Nephron (organoid): ENCODE data around the gene JOSD1.

Experiments
- H3K27ac Mint-ChIP-seq, 3 experiments: 2 replicates each; pipeline ENCODE4 v1.8.0; 2020; ENCODE audit warnings: mixed read lengths in 3 of 3, mild to moderate bottlenecking in 2 of 3, moderate library complexity in 1 of 3
- H3K27me3 Mint-ChIP-seq: 2 replicates; pipeline ENCODE4 v1.8.0; 2021; ENCODE audit warnings: low read depth, mild to moderate bottlenecking, moderate library complexity, mixed read lengths
- H3K36me3 Mint-ChIP-seq: 2 replicates; pipeline ENCODE4 v1.8.0; 2020; ENCODE audit warnings: low read depth, mixed read lengths
- H3K4me1 Mint-ChIP-seq: 2 replicates; pipeline ENCODE4 v1.8.0; 2020; ENCODE audit warnings: mixed read lengths
- H3K4me3 Mint-ChIP-seq, 3 experiments: 2 replicates each; pipeline ENCODE4 v1.8.0; 2020; ENCODE audit warnings: mild to moderate bottlenecking in 3 of 3, mixed read lengths in 3 of 3, moderate library complexity in 2 of 3
- H3K9me3 Mint-ChIP-seq: 2 replicates; pipeline ENCODE4 v1.8.0; 2020; ENCODE audit warnings: mixed read lengths
- CTCF ChIP-seq, 3 experiments: fragments of 200-600 bp; sonication (generic); IDR thresholded peaks; one replicate each; pipeline ENCODE4 v1.5.0; 2021; ENCODE audit warnings: antibody characterized with exemption in 3 of 3; ENCODE audit not compliant: unreplicated experiment in 3 of 3

JOSD1 gene

GRCh38 chr22:38657045-38657909 is 43.5 kb downstream of the JOSD1 start:
- TF ChIP-seq CTCF (IDR thresholded peaks at IDR 0.05; ENCODE audit: unreplicated experiment in 3 of 3): no peak
- H3K4me3 Mint-ChIP-seq: peak overlapping the region; percentile 96 to 99 (median 98)
- peaks cover 9% of the 10 kb centered on the region for H3K36me3 Mint-ChIP-seq
- no peaks in the 10 kb centered on the region for H3K27me3 Mint-ChIP-seq
- H3K9me3 Mint-ChIP-seq: no peaks in the 10 kb centered on the region
- peak overlapping the region; percentile 100 for H3K27ac Mint-ChIP-seq
- H3K4me1 Mint-ChIP-seq: peaks cover 13% of the 10 kb centered on the region

GRCh38 chr22:38656256-38657044 is 44.3 kb downstream of the JOSD1 start, which contains the start of the genes CBY1 and FAM227A:
TSS of gene CBY1 (plus strand) at chr22:38656638. CDS start at chr22:38668055, 11,417 bp downstream.
TSS of gene FAM227A (minus strand) at chr22:38656392. CDS start at chr22:38650168, 6,224 bp downstream.
- Mint-ChIP-seq H3K27ac (peak within 1 kb of the TSS; percentile 100), H3K4me1 (peaks cover 13% of the 10 kb centered on the region), H3K36me3 (peaks cover 5% of the 10 kb centered on the region), H3K4me3 (peak within 1 kb of the TSS; percentile 96 to 99 (median 98)), H3K9me3 (no peaks in the 10 kb centered on the region), H3K27me3 (no peaks in the 10 kb centered on the region)
- TF ChIP-seq CTCF (IDR thresholded peaks at IDR 0.05; ENCODE audit: unreplicated experiment in 3 of 3): no peak

- Mint-ChIP-seq H3K36me3 (peaks cover 10% of the 10 kb centered on the region), H3K27ac (peak overlapping the region; percentile 100), H3K4me3 (peak overlapping the region; percentile 96 to 99 (median 98)), H3K4me1 (peaks cover 13% of the 10 kb centered on the region), H3K27me3 (no peaks in the 10 kb centered on the region), H3K9me3 (no peaks in the 10 kb centered on the region)
- no peak for TF ChIP-seq CTCF (IDR thresholded peaks at IDR 0.05; ENCODE audit: unreplicated experiment in 3 of 3)
These were observed 45.1 kb downstream of the JOSD1 start for GRCh38 chr22:38655519-38656255.

- no peaks in the 10 kb centered on the region for H3K27me3 Mint-ChIP-seq
- peaks cover 21% of the 10 kb centered on the region for H3K36me3 Mint-ChIP-seq
- TF ChIP-seq CTCF (IDR thresholded peaks at IDR 0.05; ENCODE audit: unreplicated experiment in 3 of 3): no peak
- peaks cover 13% of the 10 kb centered on the region for H3K4me1 Mint-ChIP-seq
- peak overlapping the region; percentile 72 to 80 (median 77) for H3K4me3 Mint-ChIP-seq
- H3K27ac Mint-ChIP-seq: peak overlapping the region in 2 of 3 experiments; percentile 23 to 85
- no peaks in the 10 kb centered on the region for H3K9me3 Mint-ChIP-seq
These were observed 47.0 kb downstream of the JOSD1 start for GRCh38 chr22:38653741-38654140.

- Mint-ChIP-seq H3K9me3 (no peaks in the 10 kb centered on the region), H3K27ac (no peak overlapping the region), H3K36me3 (peaks cover 25% of the 10 kb centered on the region), H3K27me3 (no peaks in the 10 kb centered on the region), H3K4me1 (peaks cover 13% of the 10 kb centered on the region), H3K4me3 (no peak overlapping the region)
- no peak for TF ChIP-seq CTCF (IDR thresholded peaks at IDR 0.05; ENCODE audit: unreplicated experiment in 3 of 3)
These were observed 47.9 kb downstream of the JOSD1 start for GRCh38 chr22:38652859-38653258.
